Heart left ventricle (tissue), 16 donors: ENCODE measurements around the gene ATF6. TPM values are rescaled to one million over a fixed set of nuclear protein-coding genes. Genes with fewer than 3 reads are reported as not detected.

Source experiments
- ATAC-seq, 4 donors: fragments of 200-7000 bp; cut with Tn5 transposase; one replicate each; pipeline ENCODE4 v1.9.1; 2020 to 2022; ENCODE audit warnings: moderate library complexity in 4 of 4, mild to moderate bottlenecking in 3 of 4, moderate number of reproducible peaks in 1 of 4
- DNase-seq, 5 donors: peaks; one replicate each; pipeline ENCODE4 v3.0.0-alpha.2; 2020
- H3K27ac ChIP-seq, 12 donors: fragments of 200-600 bp; sonication (generic) in 4 of 12; one replicate each; pipeline versions ENCODE4 v1.5.0 to v1.8.0; 2016 to 2022; ENCODE audit warnings: mild to moderate bottlenecking in 2 of 12
- H3K27me3 ChIP-seq, 9 donors: fragments of 200-600 bp; sonication (generic) in 2 of 9; one replicate each; pipeline versions ENCODE4 v1.5.1 to v1.8.0; 2016 to 2022; ENCODE audit warnings: mild to moderate bottlenecking in 3 of 9
- H3K36me3 ChIP-seq, 9 donors: fragments of 200-600 bp; sonication (generic) in 2 of 9; one replicate each; pipeline versions ENCODE4 v1.5.0 to v1.8.0; 2018 to 2022; ENCODE audit warnings: mild to moderate bottlenecking in 2 of 9
- H3K4me1 ChIP-seq, 12 donors: fragments of 200-600 bp; sonication (generic) in 4 of 12; one replicate each; pipeline versions ENCODE4 v1.5.0 to v1.8.0; 2016 to 2022; ENCODE audit warnings: mild to moderate bottlenecking in 3 of 12
- H3K4me3 ChIP-seq, 12 donors: fragments of 200-600 bp; sonication (generic) in 4 of 12; one replicate each; pipeline versions ENCODE4 v1.5.0 to v1.8.0; 2017 to 2022; ENCODE audit warnings: mild to moderate bottlenecking in 9 of 12, moderate library complexity in 4 of 12
- H3K9me3 ChIP-seq, 12 donors: fragments of 200-600 bp; sonication (generic) in 4 of 12; one replicate each; pipeline versions ENCODE4 v1.5.0 to v1.8.0; 2016 to 2022; ENCODE audit warnings: mild to moderate bottlenecking in 1 of 12
- POLR2A ChIP-seq, 2 donors: fragments of 450-650 bp; IDR thresholded peaks; one replicate each; pipeline ENCODE4 v1.6.1; 2017; ENCODE audit warnings: antibody characterized with exemption in 2 of 2, mild to moderate bottlenecking in 2 of 2, moderate library complexity in 2 of 2
- WGBS, 4 donors: extraction: QIAGEN DNeasy Blood & Tissue Kit in 2 of 4; methylation state at CpG; one replicate each; pipeline versions ENCODE4 v1.1.5 to v1.1.7; 2013 to 2018; 5-methylcytosine and 5-hydroxymethylcytosine counted together
- intact Hi-C, 10 donors: fragments of 100-400 bp; cut with DNase I; formaldehyde crosslinking; loops; one replicate each; pipeline versions ENCODE4 v1.11.1 to v1.14.2; 2022
- polyA plus RNA-seq, 2 donors: library from polyadenylated mRNA; stranded (reverse); fragments of 200-250 nt; gene quantifications; one replicate each; pipeline ENCODE4 v1.2.3, GENCODE V29; 2013
- total RNA-seq, 9 donors: library from RNA; depleted of rRNA in 2 of 9; stranded (reverse); fragments of >200 nt in 2 of 9; fragmentation: NEBNext Ultra II Directional in 3 of 9; extraction: Animal tissue kit (Norgen Biotek cat#: 25700) in 3 of 9; gene quantifications; one replicate each; pipeline versions ENCODE4 v1.1.0 to v1.2.4, GENCODE V29; 2016 to 2023
- TF ChIP-seq, protein P1 (sequence below), 12 donors: fragments of 200-600 bp; sonication (generic) in 4 of 12; IDR thresholded peaks; one replicate each; pipeline versions ENCODE4 v1.5.0 to v1.8.0; 2018 to 2022; ENCODE audit warnings: antibody characterized with exemption in 12 of 12, mild to moderate bottlenecking in 5 of 12
- donor health status: ischemic (EF 13 %, LVEDD 7.1; RV severe dilation, severe dysfunction).
- donor health status: healthy with polysubstance abuse.
- donor health status: DM: no; HTN: yes; CAD: no.
- donor health status: DM: no; HTN: no; CAD: no.
- donor health status: ischemic (EF 25% LVEDD 6.9; RV normal size, moderate dysfunction).
- donor health status: ischemic (EF 25% LVEDD 5.7; RV mildly dilated, moderate dysfunction).
- donor health status: healthy.
- donor health status: DM: yes; HTN: yes; CAD: no.
- donor health status: ischemic (EF 35%, LVEDD 5.7; RV mildly dilated, moderate dysfunction).
- donor health status: nonischemic (EF 11% LVEDD 7.7; RV severe dilation, severe dysfunction).
- donor health status: DM: yes; HTN: yes; CAD: no.
- donor health status: PGD.
- donor health status: ischemic (EF 29% LVEDD 5.4; RV normal size, mild dysfunction).
- donor health status: nonischemic (EF 23%, LVEDD 6.1; RV moderate dilation, normal function).

The ATF6 gene
- total and polyA plus RNA-seq, 11 donors: 3.0 to 24.4 (median 16.3) TPM

DNA sequence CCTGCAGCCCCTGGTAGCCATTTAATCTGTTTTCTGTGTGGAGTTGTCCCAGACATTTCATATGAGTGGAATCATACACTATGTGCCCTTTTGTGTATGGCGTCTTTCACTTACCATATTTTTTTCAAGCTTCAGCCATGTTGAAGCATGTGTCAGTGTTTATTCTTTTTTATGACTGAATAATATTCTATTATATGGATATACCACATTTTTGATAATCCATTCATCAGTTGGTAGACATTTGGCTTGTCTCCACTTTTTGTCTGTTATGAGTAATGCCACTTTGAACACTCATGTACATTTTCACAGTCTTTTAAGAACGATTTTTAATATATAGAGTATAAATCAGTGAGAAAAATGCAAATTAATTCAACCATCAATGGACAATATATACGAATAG lies 44.7 kb downstream of the ATF6 start:
- DNase-seq: no peak
- TF ChIP-seq POLR2A (IDR thresholded peaks at IDR 0.05): no peak
- TF ChIP-seq, protein P1, sequence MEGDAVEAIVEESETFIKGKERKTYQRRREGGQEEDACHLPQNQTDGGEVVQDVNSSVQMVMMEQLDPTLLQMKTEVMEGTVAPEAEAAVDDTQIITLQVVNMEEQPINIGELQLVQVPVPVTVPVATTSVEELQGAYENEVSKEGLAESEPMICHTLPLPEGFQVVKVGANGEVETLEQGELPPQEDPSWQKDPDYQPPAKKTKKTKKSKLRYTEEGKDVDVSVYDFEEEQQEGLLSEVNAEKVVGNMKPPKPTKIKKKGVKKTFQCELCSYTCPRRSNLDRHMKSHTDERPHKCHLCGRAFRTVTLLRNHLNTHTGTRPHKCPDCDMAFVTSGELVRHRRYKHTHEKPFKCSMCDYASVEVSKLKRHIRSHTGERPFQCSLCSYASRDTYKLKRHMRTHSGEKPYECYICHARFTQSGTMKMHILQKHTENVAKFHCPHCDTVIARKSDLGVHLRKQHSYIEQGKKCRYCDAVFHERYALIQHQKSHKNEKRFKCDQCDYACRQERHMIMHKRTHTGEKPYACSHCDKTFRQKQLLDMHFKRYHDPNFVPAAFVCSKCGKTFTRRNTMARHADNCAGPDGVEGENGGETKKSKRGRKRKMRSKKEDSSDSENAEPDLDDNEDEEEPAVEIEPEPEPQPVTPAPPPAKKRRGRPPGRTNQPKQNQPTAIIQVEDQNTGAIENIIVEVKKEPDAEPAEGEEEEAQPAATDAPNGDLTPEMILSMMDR (IDR thresholded peaks at IDR 0.05): no peak
- WGBS, 4 donors: 97 to 99% (median 98%) methylated on average over 3 of the region's 3 CpGs
- H3K27me3 ChIP-seq: no peaks in the 10 kb centered on the region
- peaks cover 0 to 56% (median 21%) of the 10 kb centered on the region in 9 donors for H3K36me3 ChIP-seq
- H3K27ac ChIP-seq: no peak overlapping the region
- no peak overlapping the region for H3K4me3 ChIP-seq
- peaks cover 0 to 18% (median 3%) of the 10 kb centered on the region in 12 donors for H3K9me3 ChIP-seq
- intact Hi-C loops: no loop called here
- peaks cover 0 to 11% (median 0%) of the 10 kb centered on the region in 12 donors for H3K4me1 ChIP-seq
- ATAC-seq: no peak

DNA sequence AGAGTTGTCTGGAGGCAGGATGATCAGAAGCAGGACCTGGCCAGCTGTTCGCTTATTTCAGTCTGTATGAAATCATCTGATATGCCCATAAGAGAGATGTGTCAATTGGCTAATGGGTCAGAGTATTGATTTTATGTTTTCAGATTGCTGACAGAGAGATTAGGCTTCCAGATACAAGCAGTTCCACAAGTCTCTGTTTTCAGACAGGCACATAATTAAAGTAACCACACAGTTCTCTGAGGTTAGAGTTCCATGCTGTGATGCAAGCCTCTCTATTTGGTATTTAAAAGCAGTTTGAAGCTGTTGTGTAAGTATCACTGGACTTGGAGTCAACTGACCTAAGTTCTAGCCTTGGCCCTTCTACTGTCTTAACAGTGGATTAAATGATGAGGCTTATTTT lies 50.1 kb downstream of the ATF6 start:
- WGBS, 4 donors: 91 to 100% (median 95%) methylated on average over 1 of the region's 1 CpG
- no peaks in the 10 kb centered on the region for H3K27me3 ChIP-seq
- no peak for ATAC-seq
- H3K4me3 ChIP-seq: no peak overlapping the region
- H3K36me3 ChIP-seq: peaks cover 0 to 49% (median 37%) of the 10 kb centered on the region in 9 donors
- TF ChIP-seq, protein P1 (IDR thresholded peaks at IDR 0.05): no peak
- TF ChIP-seq POLR2A (IDR thresholded peaks at IDR 0.05): no peak
- no peaks in the 10 kb centered on the region for H3K9me3 ChIP-seq
- H3K27ac ChIP-seq: peak overlapping the region in 1 of 12 donors; percentile 2
- intact Hi-C loops: no loop called here
- H3K4me1 ChIP-seq: no peaks in the 10 kb centered on the region
- DNase-seq: no peak

DNA sequence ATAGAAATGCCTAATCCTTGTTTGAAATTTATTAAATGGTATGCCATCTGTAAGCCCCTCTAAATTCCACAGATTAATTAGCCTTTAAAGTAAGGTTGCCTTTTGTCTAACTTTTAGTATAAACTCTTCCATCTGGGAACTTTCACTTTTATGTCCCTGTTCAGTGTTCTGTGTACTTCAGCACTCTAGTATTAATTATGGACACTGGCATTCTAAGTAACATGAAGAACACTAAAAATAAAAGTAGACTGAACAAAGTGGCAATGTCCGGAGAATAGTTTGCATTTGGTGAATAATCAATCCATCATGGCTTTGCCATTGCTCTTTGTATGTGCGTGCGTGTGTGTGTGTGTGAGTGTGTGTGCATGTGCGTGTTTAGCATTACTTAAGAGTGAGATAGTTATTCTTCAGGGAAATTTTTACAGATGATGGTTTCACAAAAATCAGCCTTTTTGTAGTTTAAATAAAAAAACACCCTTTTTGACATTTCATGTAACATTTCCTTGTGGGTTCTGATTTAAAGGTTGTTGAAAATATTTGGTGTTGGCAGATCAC lies 51.1 kb downstream of the ATF6 start:
- H3K36me3 ChIP-seq: peaks cover 0 to 60% (median 44%) of the 10 kb centered on the region in 9 donors
- ATAC-seq (no peak), DNase-seq (no peak)
- TF ChIP-seq, protein P1 (IDR thresholded peaks at IDR 0.05): no peak
- no peak for TF ChIP-seq POLR2A (IDR thresholded peaks at IDR 0.05)
- no peak overlapping the region for H3K27ac ChIP-seq
- WGBS, 4 donors: 88 to 93% (median 89%) methylated on average over 4 of the region's 4 CpGs
- no peaks in the 10 kb centered on the region for H3K27me3 ChIP-seq
- H3K4me3 ChIP-seq: no peak overlapping the region
- H3K4me1 ChIP-seq: no peaks in the 10 kb centered on the region
- intact Hi-C loops: no loop called here
- no peaks in the 10 kb centered on the region for H3K9me3 ChIP-seq

DNA sequence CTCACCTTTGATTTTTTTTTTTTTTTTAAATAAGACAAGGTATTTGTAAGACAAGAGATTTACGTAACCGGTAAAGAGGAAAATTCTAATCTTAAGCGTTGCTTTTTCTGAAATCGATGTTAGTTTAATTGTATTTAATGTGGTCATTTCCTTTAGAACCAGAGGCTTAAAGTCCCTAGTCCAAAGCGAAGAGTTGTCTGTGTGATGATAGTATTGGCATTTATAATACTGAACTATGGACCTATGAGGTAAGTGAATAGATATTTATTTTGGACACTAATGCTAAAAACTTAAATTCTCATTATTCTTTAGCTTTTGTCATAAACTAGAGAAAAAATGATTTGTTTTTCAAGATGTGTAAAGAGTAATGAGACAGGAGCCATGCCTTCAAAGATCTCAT lies 54.8 kb downstream of the ATF6 start:
- Histone ChIP-seq H3K27ac (no peak overlapping the region), H3K27me3 (no peaks in the 10 kb centered on the region), H3K9me3 (no peaks in the 10 kb centered on the region), H3K36me3 (peaks cover 0 to 68% (median 39%) of the 10 kb centered on the region in 9 donors), H3K4me3 (no peak overlapping the region), H3K4me1 (no peaks in the 10 kb centered on the region)
- ATAC-seq (no peak), DNase-seq (no peak)
- intact Hi-C loops: no loop called here
- TF ChIP-seq, protein P1 (IDR thresholded peaks at IDR 0.05): no peak
- TF ChIP-seq POLR2A (IDR thresholded peaks at IDR 0.05): no peak
- WGBS, 4 donors: 98 to 99% (median 98%) methylated on average over 5 of the region's 5 CpGs
